HG03439 (cell line): ENCODE data around the gene SERPINB2.
"Not testable (repeated sequence)": the region's sequence is repeated elsewhere in the genome, so short reads cannot be mapped to it uniquely, and the experiment has no call there.

Source experiments
- ATAC-seq: cut with Tn5 transposase; IDR thresholded peaks from one replicate; pipeline ENCODE4 v1.9.1; 2021; ENCODE audit warnings: mild to moderate bottlenecking, moderate library complexity; ENCODE audit not compliant: unreplicated experiment

The SERPINB2 gene

DNA sequence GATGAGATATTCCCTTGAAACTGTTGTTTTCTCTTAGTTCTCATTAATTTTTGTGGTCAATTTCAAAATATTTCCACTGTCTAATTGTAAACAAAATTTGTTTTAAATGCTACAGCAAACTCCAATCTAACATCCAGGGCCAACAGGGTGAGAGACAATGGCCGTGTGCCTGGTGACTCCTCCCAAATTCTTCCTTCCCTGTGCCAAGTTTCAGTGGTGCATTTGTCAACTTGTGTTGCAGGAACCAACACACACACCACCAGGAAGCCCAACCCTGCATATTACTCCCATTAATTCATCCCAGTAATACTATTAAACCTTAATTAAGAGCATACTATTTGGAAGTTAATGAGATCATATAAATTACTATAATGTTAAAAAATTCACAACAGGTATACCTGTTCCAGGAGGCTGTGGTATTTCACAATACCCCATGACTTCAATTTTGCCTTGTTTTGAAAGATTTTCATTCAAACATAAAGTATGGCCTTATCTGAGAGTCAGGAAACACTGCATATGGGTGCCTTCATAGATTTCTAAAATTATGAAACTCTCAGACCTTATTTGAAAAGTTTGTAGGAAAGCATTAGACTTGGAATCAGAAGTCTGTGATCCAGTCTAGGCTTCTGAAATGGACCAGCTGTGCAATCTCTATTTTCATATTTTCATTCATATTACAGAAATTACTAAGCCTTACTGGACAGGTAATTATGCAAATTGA is 1.1 kb downstream of the SERPINB2 start:
- ATAC-seq = no peak

DNA sequence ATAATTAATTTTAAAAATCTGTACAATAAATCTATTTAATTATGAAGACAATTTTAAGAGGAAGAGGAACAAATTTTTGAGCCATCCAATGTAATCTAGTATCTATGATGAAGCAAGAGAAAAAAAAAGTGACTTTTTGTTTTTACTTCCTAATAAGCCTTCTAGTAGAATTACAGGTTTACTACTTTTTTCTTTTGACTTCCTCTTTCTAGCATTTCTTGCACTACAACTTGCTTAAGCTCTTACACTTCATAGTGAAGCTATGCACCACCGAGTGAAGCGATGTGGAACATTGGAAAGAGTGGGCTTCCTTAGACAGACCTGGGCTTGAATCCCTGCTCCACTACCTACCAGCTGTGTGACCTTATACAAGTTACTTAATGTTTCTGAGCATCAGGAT is 2.1 kb downstream of the SERPINB2 start:
- no peak for ATAC-seq

GRCh38 chr18:63890237-63890949 is 2.9 kb downstream of the SERPINB2 start:
- ATAC-seq = no peak

DNA sequence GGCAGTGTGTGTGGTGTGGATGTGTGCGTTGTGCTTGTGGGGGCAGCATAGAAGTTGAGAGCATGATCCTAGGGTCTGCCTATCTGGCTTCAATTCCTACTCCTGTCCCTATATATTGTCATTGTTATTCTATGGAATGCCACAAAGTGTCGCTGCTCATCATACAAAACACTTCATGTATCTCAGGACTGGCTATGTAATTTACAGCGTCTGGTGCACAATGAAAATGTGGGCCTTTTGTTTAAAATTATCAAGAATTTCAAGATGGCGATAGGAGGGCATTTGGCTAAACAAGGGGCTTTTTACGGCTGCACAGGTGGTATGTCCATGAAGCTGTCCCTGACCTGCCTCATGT is 3.4 kb downstream of the SERPINB2 start:
- no peak for ATAC-seq

DNA sequence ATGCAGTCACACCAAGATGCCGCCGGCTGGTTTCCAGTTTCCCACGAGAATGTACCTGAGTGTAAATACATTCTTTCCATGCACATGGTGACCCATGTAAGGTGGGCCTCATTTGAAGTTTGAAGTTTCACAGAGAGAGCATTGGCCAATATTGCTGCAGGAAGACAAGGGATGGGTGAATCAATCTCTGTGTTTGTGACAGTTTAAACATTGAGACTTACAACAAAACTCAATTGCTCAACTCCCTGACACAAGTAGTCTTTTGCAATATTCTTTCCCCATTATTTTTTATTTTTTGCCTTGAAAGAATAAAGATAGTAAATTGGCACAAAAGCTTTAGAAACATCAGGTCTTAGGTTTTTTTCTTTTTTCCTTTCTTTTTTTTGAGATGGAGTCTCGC is 5.1 kb downstream of the SERPINB2 start:
- no peak for ATAC-seq

- no peak for ATAC-seq
These were observed 6.7 kb downstream of the SERPINB2 start for GRCh38 chr18:63894106-63894772.

DNA sequence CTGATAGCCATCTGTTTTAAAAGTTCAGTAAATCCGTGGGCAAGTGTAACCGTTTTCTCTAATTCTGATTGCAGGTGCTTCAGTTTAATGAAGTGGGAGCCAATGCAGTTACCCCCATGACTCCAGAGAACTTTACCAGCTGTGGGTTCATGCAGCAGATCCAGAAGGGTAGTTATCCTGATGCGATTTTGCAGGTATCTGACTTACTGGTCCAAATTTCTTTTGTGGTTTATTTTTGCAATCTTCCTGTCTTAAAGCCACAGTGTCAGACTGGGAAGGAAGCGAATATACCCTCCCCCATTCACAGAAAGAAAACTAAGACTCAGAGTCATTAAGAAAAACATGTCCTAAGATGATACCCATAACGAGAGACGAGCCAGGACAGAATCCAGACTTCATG is 7.7 kb downstream of the SERPINB2 start:
- no peak for ATAC-seq

DNA sequence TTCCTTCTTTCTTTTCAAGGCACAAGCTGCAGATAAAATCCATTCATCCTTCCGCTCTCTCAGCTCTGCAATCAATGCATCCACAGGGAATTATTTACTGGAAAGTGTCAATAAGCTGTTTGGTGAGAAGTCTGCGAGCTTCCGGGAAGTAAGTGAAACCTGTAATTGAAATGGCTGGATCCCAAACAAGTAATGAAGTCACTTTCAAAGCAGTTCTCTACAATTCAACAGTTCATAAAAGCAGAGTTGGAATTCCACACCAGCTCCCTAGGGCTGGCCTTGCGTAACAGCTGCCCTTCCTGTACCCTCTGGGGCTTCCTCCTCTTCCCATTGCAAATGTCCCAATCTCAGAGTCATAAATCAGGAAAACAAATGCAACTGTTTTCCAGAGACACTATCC is 9.6 kb downstream of the SERPINB2 start:
- no peak for ATAC-seq

DNA sequence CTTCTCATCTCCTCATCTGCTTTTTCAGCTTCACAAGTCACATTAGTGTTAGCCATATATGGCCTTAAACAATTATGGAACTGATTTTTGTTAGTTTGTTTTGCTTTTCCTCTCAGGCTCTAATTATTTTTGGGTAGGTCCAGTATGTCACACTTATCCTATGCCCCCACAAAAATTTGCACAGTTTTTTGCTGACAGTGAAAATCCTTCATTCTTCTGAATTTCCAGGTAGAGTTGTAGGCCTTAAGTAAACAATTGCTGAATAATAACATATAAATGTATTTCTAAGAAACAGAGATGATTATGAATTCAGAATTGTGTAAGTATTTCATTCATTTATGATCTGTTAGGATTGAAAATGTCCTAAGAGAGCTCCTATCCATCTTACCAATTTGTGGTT is 11.7 kb downstream of the SERPINB2 start:
- no peak for ATAC-seq

DNA sequence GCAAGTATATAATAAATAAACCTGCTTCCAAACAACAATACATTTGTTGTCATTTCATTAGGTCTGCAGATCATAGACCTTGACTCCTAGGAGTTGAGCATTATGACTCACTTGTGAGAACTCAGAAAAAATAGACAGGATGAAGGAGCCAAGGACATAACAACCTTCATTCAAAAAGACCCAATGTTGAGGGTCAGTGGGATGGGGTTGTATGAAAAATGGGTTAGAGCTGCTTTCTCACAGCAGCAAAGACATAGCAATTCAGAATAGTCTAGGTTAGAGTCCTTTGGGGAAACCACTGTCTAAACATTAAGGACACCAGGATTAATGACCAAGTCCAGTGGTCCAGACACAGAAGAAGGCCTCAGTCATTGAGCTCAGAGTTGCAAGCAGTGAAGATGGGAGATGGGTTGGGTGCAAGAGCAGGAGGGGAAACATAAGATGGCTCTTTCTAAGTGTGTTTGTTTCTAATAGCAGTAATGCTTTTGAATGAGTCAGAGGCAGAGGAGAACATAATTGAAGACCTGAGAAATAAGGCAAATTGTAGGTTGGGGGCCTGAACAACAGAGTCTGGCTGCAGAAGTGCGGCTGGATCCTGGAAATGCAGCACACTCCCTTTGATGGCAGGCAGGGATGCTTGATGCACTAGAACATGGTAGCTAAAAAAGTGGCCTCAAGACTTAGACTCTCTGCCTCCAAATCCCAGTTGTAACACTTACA is 16.5 kb downstream of the SERPINB2 start:
- no peak for ATAC-seq

GRCh38 chr18:63904694-63905093 is 17.2 kb downstream of the SERPINB2 start:
- no peak for ATAC-seq

GRCh38 chr18:63905361-63905760 is 17.9 kb downstream of the SERPINB2 start:
- no peak for ATAC-seq

DNA sequence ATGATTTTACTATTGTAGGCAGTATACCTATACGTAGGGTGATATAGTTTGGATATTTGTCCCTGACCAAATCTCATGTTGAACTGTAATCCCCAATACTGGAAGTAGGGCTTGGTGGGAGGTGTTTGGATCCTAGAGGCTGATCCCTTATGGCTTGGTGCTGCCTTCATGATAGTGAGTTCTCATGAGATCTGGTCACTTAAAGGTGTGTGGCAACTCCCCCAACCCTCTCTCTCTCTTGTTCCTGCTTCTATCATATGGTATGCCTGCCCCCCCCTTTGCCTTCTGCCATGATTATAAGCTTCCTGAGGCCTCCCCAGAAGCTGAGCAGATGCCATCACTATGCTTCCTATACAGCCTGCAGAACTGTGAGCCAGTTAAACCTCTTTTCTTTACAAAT is 18.6 kb downstream of the SERPINB2 start:
- ATAC-seq = no peak

- ATAC-seq = peak; percentile 71
These were observed 20.2 kb downstream of the SERPINB2 start, which contains the start of gene SERPINB10 for GRCh38 chr18:63907664-63908063. SERPINB10 (plus strand) TSS chr18:63907958; CDS start chr18:63915511, 7,553 bp downstream.

DNA sequence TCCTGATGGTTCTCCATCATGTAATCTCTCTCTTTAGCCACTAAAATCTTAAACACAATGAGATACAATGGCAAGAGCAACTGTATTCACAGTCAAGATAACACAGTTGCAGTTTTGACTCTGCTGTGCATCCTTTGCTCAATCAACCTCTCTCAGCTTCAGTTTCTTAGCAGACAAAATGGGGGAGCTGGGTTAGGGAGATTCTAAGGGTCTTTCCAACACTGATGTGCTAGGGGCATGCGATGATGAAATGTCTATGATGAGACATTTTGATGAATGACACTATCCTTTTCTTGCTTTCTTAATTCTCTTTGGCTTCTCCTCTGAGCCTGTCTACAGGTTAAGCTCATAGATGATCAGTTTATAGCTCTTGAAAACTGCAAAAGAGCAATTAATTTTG is 21.4 kb downstream of the SERPINB2 start:
- no peak for ATAC-seq

DNA sequence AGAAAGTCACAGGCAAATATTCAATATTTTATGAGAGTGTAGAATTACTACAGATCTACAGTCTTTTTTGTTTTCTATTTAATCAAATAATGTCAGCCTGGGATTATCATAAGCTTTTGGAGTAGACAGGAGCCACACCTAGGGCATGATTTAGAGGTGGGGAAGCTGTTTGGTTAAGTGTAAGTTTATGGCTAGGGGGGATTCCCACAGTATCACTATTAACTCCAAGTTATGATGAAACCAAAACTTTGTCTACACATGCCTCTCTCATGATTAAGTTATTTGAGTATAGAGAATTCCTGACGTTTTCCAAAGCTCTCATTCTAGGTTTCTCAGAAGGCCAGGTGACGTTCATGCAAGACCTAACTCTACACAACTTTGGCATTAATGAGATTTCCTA is 22.4 kb downstream of the SERPINB2 start:
- peak; percentile 57 for ATAC-seq

GRCh38 chr18:63917817-63918216 is 30.3 kb downstream of the SERPINB2 start:
- no peak for ATAC-seq

- ATAC-seq = no peak
These were observed 34.5 kb downstream of the SERPINB2 start for GRCh38 chr18:63922049-63922448.

- no peak for ATAC-seq
These were observed 37.0 kb downstream of the SERPINB2 start for GRCh38 chr18:63924551-63924950.

DNA sequence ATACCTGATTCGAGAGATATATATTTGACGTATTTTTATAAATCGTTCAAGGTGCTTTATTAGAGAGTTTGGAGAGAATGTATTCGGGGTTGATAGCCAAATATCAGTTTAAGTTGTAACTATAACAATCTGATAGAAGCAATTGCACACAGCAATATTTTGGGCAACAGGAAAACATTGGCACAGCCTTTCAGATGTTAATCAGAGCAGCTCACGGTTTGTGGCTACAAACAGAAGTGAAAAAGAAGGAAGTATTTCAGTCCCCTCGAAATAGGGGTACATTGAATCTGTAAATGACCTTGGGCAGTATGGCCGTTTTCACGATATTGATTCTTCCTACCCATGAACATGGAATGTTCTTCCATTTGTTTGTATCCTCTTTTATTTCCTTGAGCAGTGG is 40.8 kb downstream of the SERPINB2 start:
- ATAC-seq = no peak

- not testable (repeated sequence) for ATAC-seq
These were observed 41.9 kb downstream of the SERPINB2 start for GRCh38 chr18:63929369-63929768.
